Endodermal cell (in vitro differentiated cells): ENCODE measurements around the gene GREB1. TPM values are rescaled to one million over a fixed set of nuclear protein-coding genes. Genes with fewer than 3 reads are reported as not detected.

Source experiments
- DNase-seq: peaks from one replicate; pipeline ENCODE4 v3.0.0-alpha.2; 2017
- H3K27ac ChIP-seq: 2 replicates; pipeline ENCODE4 v1.5.1; 2013; ENCODE audit warnings: mild to moderate bottlenecking, low read depth, low read length, moderate library complexity
- H3K27me3 ChIP-seq: 2 replicates; pipeline ENCODE4 v1.6.1; 2013; ENCODE audit warnings: mild to moderate bottlenecking, low read length, moderate library complexity; ENCODE audit not compliant: insufficient read depth, control insufficient read depth, poor library complexity, severe bottlenecking
- H3K36me3 ChIP-seq: 2 replicates; pipeline ENCODE4 v1.7.0; 2013; ENCODE audit warnings: mild to moderate bottlenecking, low read length, moderate library complexity; ENCODE audit not compliant: control insufficient read depth, insufficient read depth
- H3K4me1 ChIP-seq: one replicate; pipeline ENCODE4 v1.7.0; 2013; ENCODE audit warnings: low read length; ENCODE audit not compliant: control insufficient read depth, insufficient read depth
- H3K4me3 ChIP-seq: 2 replicates; pipeline ENCODE4 v1.5.1; 2013; ENCODE audit warnings: mild to moderate bottlenecking, low read length, moderate library complexity
- H3K9ac ChIP-seq: 2 replicates; pipeline ENCODE4 v1.6.1; 2013; ENCODE audit warnings: mild to moderate bottlenecking, low read length, moderate library complexity; ENCODE audit not compliant: poor library complexity, severe bottlenecking; ENCODE audit errors: extremely low read depth
- H3K9me3 ChIP-seq: 2 replicates; pipeline ENCODE4 v1.6.1; 2013; ENCODE audit warnings: mild to moderate bottlenecking, low read length, moderate library complexity; ENCODE audit not compliant: control insufficient read depth
- H3K27ac Mint-ChIP-seq: 2 replicates; pipeline ENCODE4 v1.8.0; 2020; ENCODE audit warnings: mixed read lengths
- H3K27me3 Mint-ChIP-seq: 2 replicates; pipeline ENCODE4 v1.8.0; 2021; ENCODE audit warnings: mild to moderate bottlenecking, mixed read lengths; ENCODE audit not compliant: insufficient read depth
- H3K36me3 Mint-ChIP-seq: 2 replicates; pipeline ENCODE4 v1.8.0; 2020; ENCODE audit warnings: low read depth, mixed read lengths
- H3K4me1 Mint-ChIP-seq: 2 replicates; pipeline ENCODE4 v1.8.0; 2020; ENCODE audit warnings: mixed read lengths
- H3K4me3 Mint-ChIP-seq: 2 replicates; pipeline ENCODE4 v1.8.0; 2020; ENCODE audit warnings: mild to moderate bottlenecking, moderate library complexity, mixed read lengths
- H3K9me3 Mint-ChIP-seq: 2 replicates; pipeline ENCODE4 v1.8.0; 2020; ENCODE audit warnings: mild to moderate bottlenecking, mixed read lengths
- WGBS, 2 experiments: methylation state at CpG; one replicate each; pipeline versions ENCODE4 v1.1.5 to v1.1.7; 2013; ENCODE audit warnings: missing lambda C conversion rate in 2 of 2, mixed read lengths in 1 of 2; ENCODE audit not compliant: insufficient coverage in 1 of 2, insufficient read length in 1 of 2; 5-methylcytosine and 5-hydroxymethylcytosine counted together
- total RNA-seq, 2 donors: library from RNA; stranded (reverse); fragmentation: NEBNext Ultra II Directional in 1 of 2; extraction: Animal tissue kit (Norgen Biotek cat#: 25700) in 1 of 2; gene quantifications; 2 replicates in 1 of 2; 3 replicates in 1 of 2; pipeline ENCODE4 v1.2.1, GENCODE V29; 2021
- TF ChIP-seq, protein P1 (sequence below): fragments of 200-600 bp; sonication (generic); conservative IDR thresholded peaks from 2 replicates; pipeline ENCODE4 v1.5.0; 2021; ENCODE audit warnings: antibody characterized with exemption, mild to moderate bottlenecking

The GREB1 gene
- total RNA-seq, 2 donors from 2014 or later, result 86.4 to 106 TPM

DNA sequence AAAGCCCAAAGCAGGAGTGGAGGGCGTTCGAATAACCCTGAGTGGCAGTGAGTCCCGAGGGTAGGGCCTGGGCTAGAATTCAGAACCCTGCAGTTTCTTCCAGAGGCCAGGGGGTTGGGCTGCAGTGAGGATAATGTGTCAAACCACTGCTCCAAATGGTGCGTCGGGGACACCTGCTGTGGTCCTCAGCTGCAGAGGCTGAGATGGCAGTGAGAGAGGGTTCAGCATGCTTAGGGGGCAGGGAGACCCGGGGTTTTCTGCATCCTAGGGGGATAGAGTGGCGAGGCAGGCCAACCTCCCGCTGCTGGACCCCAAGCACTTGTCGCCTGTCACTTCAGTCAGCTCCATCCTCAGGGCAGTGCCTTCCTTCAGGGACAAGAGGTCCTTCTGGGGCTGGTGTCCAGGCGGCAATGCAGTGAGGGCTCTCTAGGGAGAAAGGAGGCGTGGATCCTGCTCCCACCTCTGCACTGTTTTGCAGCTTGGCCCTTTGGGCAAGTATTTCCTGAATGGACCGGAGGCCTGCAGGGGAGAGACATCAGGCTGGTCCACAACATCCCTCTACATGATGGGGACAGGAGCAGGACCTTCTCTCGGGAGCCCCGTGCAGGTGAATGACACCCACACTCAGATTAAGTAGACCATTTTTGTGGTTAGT lies 144.6 kb downstream of the GREB1 start:
- Mint-ChIP-seq H3K27ac (no peak overlapping the region), H3K4me3 (no peak overlapping the region), H3K9me3 (no peaks in the 10 kb centered on the region), H3K4me1 (peaks cover 10% of the 10 kb centered on the region), H3K27me3 (peaks cover 30% of the 10 kb centered on the region), H3K36me3 (no peaks in the 10 kb centered on the region)
- Histone ChIP-seq H3K36me3 (no peaks in the 10 kb centered on the region), H3K4me3 (no peak overlapping the region), H3K27ac (no peak overlapping the region), H3K27me3 (peaks cover 13% of the 10 kb centered on the region), H3K4me1 (no peaks in the 10 kb centered on the region), H3K9me3 (no peaks in the 10 kb centered on the region), H3K9ac (no peak overlapping the region)
- TF ChIP-seq, protein P1, sequence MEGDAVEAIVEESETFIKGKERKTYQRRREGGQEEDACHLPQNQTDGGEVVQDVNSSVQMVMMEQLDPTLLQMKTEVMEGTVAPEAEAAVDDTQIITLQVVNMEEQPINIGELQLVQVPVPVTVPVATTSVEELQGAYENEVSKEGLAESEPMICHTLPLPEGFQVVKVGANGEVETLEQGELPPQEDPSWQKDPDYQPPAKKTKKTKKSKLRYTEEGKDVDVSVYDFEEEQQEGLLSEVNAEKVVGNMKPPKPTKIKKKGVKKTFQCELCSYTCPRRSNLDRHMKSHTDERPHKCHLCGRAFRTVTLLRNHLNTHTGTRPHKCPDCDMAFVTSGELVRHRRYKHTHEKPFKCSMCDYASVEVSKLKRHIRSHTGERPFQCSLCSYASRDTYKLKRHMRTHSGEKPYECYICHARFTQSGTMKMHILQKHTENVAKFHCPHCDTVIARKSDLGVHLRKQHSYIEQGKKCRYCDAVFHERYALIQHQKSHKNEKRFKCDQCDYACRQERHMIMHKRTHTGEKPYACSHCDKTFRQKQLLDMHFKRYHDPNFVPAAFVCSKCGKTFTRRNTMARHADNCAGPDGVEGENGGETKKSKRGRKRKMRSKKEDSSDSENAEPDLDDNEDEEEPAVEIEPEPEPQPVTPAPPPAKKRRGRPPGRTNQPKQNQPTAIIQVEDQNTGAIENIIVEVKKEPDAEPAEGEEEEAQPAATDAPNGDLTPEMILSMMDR, result no peak
- 82 to 93% methylated on average over 7 to 14 of the region's 14 CpGs for WGBS, 2 experiments
- DNase-seq, result peak; percentile 67

DNA sequence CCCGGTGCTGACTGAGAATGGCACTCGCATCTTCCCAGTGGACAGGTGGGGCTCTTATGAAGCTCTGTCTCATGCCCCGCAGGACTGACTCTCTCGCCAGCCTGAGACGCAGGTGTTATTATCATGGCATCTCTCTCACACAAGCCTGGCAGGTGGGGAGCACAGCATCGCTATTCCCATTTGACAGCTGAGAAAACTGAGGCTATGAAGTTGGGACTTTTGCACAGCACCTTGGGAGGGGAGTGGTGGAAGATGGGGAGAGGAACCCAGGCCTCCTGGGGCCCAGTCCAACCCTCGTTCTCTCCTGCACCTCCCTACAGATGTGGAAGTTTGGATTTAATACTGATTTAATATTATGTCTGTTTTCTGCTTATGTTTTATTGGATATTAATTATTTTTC lies 145.2 kb downstream of the GREB1 start:
- no peaks in the 10 kb centered on the region for H3K36me3 Mint-ChIP-seq
- peaks cover 13% of the 10 kb centered on the region for H3K27me3 ChIP-seq
- H3K4me1 Mint-ChIP-seq, result peaks cover 10% of the 10 kb centered on the region
- H3K27ac ChIP-seq, result no peak overlapping the region
- H3K4me1 ChIP-seq, result no peaks in the 10 kb centered on the region
- no peaks in the 10 kb centered on the region for H3K9me3 Mint-ChIP-seq
- H3K4me3 Mint-ChIP-seq, result no peak overlapping the region
- no peak for DNase-seq
- 82 to 90% methylated on average over 5 to 7 of the region's 7 CpGs for WGBS, 2 experiments
- no peak overlapping the region for H3K9ac ChIP-seq
- no peak overlapping the region for H3K4me3 ChIP-seq
- H3K36me3 ChIP-seq, result no peaks in the 10 kb centered on the region
- H3K27me3 Mint-ChIP-seq, result peaks cover 32% of the 10 kb centered on the region
- TF ChIP-seq, protein P1, result no peak
- H3K27ac Mint-ChIP-seq, result no peak overlapping the region
- H3K9me3 ChIP-seq, result no peaks in the 10 kb centered on the region

DNA sequence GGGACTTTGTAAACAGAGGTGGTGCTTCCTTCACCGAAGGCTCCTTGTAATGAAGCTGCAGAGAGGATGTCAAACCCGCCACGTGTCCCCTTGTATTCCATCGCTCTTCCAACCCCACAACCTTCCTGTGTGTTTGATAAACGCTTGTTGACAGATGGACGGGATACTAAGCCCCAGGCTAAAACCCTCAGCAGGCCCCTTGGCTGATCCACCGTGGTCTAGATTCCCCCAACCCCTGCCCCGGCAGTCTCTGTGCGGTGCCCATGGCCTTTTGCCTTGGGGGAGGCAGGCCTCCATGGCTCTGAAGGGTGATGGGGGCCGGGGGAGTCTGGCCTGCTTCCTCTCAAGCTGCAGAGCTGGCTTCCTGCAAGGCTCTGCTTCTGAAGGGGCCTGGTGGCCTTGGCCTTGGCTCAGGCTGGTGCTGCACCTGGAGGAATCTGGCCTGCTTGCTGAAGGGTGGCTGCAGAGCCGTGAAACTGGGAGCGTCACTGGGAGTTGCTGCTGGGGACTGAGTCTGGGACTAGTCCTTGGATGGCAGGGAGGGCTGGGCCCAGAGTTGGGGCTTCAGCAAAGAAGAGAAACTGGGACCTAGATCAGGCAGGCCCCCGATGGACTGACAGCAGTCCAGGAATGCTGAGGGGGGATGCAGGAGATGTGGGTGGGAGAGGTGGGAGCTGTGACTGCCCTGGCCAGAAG lies 145.8 kb downstream of the GREB1 start:
- Histone ChIP-seq H3K9ac (no peak overlapping the region), H3K27ac (no peak overlapping the region), H3K9me3 (no peaks in the 10 kb centered on the region), H3K36me3 (no peaks in the 10 kb centered on the region), H3K4me3 (no peak overlapping the region), H3K4me1 (no peaks in the 10 kb centered on the region), H3K27me3 (peaks cover 13% of the 10 kb centered on the region)
- DNase-seq, result peak; percentile 49
- Mint-ChIP-seq H3K27ac (no peak overlapping the region), H3K36me3 (no peaks in the 10 kb centered on the region), H3K27me3 (peaks cover 28% of the 10 kb centered on the region), H3K4me1 (peaks cover 10% of the 10 kb centered on the region), H3K9me3 (no peaks in the 10 kb centered on the region), H3K4me3 (no peak overlapping the region)
- TF ChIP-seq, protein P1, result no peak
- 82 to 90% methylated on average over 4 to 13 of the region's 13 CpGs for WGBS, 2 experiments
